AG04450 (cell line): ENCODE results near the gene DOP1B. TPM values are rescaled to one million over a fixed set of nuclear protein-coding genes. Genes with fewer than 3 reads are reported as not detected.

Source experiments
- CTCF ChIA-PET: fragments of 300-600, 350-600 bp; formaldehyde crosslinking; extraction: SDS; loops from one replicate; lab custom pipeline; 2022; ENCODE audit warnings: antibody characterized with exemption, inconsistent platforms; lab: Charles Lee
- POLR2A ChIA-PET: fragments of 350-600 bp; formaldehyde crosslinking; extraction: SDS; loops from one replicate; lab custom pipeline; 2021; ENCODE audit warnings: antibody characterized with exemption, inconsistent platforms; lab: Yijun Ruan, JAX
- DNase-seq: peaks from one replicate; pipeline ENCODE4 v3.0.0-alpha.2; 2011; ENCODE audit warnings: low read depth, low spot score
- H3K27ac ChIP-seq: one replicate; pipeline ENCODE4 v1.5.1; 2012; ENCODE audit warnings: low read depth, low read length, control low read depth
- H3K27me3 ChIP-seq: one replicate; pipeline ENCODE4 v1.6.0; 2012; ENCODE audit warnings: low read length; ENCODE audit not compliant: control insufficient read depth, insufficient read depth
- H3K4me3 ChIP-seq: 2 replicates; pipeline ENCODE4 v1.5.1; 2011; ENCODE audit warnings: mild to moderate bottlenecking, low read depth, low read length, control low read depth
- H3K9me3 ChIP-seq: 2 replicates; pipeline ENCODE4 v1.5.1; 2012; ENCODE audit warnings: low read length; ENCODE audit not compliant: control insufficient read depth, insufficient read depth
- polyA minus RNA-seq: library from RNA; depleted of rRNA, polyadenylated mRNA; stranded (reverse); fragments of >200 nt; gene quantifications from 2 replicates; pipeline ENCODE4 v1.2.3, GENCODE V29; 2011; rRNA and poly(A)+ RNA removed
- polyA plus RNA-seq: library from polyadenylated mRNA; depleted of rRNA; stranded (reverse); fragments of >200 nt; gene quantifications from 2 replicates; pipeline ENCODE4 v1.2.3, GENCODE V29; 2011; rRNA removed
- TF ChIP-seq, protein P1 (sequence below): IDR thresholded peaks from 2 replicates; pipeline ENCODE4 v1.5.1; 2011; ENCODE audit warnings: low read depth, low read length, control low read depth, inconsistent platforms

The DOP1B gene, protein sequence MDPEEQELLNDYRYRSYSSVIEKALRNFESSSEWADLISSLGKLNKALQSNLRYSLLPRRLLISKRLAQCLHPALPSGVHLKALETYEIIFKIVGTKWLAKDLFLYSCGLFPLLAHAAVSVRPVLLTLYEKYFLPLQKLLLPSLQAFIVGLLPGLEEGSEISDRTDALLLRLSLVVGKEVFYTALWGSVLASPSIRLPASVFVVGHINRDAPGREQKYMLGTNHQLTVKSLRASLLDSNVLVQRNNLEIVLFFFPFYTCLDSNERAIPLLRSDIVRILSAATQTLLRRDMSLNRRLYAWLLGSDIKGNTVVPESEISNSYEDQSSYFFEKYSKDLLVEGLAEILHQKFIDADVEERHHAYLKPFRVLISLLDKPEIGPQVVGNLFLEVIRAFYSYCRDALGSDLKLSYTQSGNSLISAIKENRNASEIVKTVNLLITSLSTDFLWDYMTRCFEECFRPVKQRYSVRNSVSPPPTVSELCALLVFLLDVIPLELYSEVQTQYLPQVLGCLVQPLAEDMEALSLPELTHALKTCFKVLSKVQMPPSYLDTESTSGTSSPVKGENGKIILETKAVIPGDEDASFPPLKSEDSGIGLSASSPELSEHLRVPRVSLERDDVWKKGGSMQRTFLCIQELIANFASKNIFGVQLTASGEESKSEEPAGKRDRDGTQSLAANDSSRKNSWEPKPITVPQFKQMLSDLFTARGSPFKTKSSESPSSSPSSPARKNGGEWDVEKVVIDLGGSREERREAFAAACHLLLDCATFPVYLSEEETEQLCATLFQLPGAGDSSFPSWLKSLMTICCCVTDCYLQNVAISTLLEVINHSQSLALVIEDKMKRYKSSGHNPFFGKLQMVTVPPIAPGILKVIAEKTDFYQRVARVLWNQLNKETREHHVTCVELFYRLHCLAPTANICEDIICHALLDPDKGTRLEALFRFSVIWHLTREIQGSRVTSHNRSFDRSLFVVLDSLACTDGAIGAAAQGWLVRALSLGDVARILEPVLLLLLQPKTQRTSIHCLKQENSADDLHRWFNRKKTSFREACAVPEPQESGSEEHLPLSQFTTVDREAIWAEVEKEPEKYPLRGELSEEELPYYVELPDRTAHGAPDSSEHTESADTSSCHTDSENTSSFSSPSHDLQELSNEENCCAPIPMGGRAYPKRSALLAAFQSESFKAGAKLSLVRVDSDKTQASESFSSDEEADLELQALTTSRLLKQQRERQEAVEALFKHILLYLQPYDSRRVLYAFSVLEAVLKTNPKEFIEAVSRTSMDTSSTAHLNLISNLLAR (N-terminal part only)
- 7.3 and 8.9 TPM in 2 replicates for polyA plus RNA-seq
- 11.9 and 12.9 TPM in 2 replicates for polyA minus RNA-seq

DNA sequence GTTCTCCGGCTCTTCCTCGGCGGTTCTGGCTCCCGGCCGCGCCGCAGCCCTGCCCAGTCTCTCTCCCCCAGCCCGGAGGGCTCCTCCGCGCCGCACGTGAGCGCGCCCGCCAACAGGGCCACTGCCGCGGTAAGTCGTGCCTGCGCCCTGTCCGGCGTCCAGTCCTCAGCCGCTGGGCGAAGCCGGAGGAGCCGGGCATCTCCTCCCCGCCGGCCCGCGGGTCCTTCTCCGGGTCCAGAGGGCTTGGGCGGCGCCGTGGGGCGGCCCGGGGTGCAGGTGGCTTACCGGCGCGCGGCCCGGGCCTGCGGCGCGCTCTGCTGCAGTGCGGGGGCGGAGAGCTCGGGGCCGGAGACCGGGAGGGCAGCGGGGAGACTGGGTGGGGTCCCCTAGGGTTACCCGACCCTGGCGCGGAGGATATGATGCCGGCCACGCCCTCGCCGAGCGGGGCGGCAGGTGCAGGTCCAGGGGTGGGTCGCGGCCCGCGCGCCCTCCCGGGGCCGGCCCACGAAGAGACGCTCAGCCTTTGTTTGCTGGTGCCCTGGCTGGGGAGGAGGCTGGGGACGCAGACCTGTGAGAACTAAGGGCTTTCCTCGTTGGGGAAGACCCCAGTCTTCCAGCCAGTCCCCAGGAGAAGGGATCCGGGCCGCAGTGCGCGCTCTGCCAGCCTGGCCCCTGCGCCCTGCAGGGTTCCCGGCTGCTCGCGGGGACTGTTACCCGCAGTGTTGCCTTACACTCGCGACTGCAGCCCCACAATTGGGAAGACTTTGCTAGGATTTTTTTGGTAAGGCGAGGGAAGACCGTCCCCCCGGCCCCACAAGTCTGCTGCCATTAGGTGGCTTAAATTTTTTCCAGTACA is at the start of gene DOP1B:
Gene DOP1B (plus strand): TSS at position 10 of the 856 bp plus-strand sequence. CDS start 7,910 bp downstream, outside the sequence.
- Histone ChIP-seq H3K27ac (no peak within 1 kb of the TSS), H3K4me3 (peak within 1 kb of the TSS; percentile 81), H3K9me3 (no peaks in the 10 kb centered on the region; the same call in 1 of the 2 replicates), H3K27me3 (no peaks in the 10 kb centered on the region)
- TF ChIP-seq, protein P1, sequence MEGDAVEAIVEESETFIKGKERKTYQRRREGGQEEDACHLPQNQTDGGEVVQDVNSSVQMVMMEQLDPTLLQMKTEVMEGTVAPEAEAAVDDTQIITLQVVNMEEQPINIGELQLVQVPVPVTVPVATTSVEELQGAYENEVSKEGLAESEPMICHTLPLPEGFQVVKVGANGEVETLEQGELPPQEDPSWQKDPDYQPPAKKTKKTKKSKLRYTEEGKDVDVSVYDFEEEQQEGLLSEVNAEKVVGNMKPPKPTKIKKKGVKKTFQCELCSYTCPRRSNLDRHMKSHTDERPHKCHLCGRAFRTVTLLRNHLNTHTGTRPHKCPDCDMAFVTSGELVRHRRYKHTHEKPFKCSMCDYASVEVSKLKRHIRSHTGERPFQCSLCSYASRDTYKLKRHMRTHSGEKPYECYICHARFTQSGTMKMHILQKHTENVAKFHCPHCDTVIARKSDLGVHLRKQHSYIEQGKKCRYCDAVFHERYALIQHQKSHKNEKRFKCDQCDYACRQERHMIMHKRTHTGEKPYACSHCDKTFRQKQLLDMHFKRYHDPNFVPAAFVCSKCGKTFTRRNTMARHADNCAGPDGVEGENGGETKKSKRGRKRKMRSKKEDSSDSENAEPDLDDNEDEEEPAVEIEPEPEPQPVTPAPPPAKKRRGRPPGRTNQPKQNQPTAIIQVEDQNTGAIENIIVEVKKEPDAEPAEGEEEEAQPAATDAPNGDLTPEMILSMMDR: no peak
- ChIA-PET CTCF (no interaction called here), POLR2A (no interaction called here)
- DNase-seq: no peak

DNA sequence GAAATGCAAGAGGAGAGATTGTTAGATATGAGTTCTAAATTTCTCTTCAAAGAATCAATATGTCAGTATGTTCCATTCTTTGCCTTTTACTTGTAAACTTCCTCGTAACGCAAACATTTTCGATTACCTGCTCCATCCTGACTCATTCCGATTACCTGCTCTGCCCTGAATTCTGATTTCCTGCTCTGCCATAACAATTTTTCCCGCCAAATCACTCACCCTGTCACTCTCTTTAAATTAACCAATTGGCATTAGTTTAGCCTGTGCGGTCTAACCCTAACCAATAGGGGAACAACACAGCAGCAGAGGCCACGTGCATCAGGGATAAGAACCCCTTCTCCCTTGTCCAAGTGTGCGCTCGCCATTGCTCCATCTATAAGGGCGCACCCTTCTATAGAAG is 46.8 kb upstream of the DOP1B start:
- POLR2A ChIA-PET: no interaction called here
- TF ChIP-seq, protein P1: no peak
- DNase-seq: no peak
- Histone ChIP-seq H3K27ac (no peak overlapping the region), H3K4me3 (no peak overlapping the region), H3K9me3 (no peaks in the 10 kb centered on the region), H3K27me3 (peaks cover 16% of the 10 kb centered on the region)
- CTCF ChIA-PET: no interaction called here

DNA sequence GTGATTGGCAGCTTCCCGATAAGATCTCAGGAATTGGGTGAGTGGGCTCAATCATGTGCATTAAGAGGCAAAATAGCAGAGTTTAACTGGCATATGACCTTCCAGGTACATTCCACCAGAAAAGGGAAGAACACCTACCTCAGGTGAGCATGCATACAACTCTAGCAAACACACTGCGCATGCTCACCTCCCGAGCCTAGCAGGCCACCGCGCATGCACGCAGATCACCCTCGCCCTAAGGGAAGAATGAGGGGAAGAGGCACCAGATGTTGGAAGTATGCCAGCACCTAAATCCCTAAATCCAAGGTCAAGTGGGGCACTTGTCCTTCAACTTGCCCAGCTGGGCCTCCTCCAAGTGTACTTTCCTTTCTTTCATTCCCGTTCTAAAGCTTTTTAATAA is 45.4 kb upstream of the DOP1B start:
- H3K9me3 ChIP-seq: no peaks in the 10 kb centered on the region
- H3K4me3 ChIP-seq: no peak overlapping the region
- H3K27me3 ChIP-seq: peaks cover 14% of the 10 kb centered on the region
- ChIA-PET CTCF (interaction anchor here (1.4 kb wide), 1 partner anchor 17 kb away, joined by 3 read pairs; no protein-coding TSS in a partner anchor), POLR2A (no interaction called here)
- no peak for DNase-seq
- no peak overlapping the region for H3K27ac ChIP-seq
- TF ChIP-seq, protein P1: no peak

DNA sequence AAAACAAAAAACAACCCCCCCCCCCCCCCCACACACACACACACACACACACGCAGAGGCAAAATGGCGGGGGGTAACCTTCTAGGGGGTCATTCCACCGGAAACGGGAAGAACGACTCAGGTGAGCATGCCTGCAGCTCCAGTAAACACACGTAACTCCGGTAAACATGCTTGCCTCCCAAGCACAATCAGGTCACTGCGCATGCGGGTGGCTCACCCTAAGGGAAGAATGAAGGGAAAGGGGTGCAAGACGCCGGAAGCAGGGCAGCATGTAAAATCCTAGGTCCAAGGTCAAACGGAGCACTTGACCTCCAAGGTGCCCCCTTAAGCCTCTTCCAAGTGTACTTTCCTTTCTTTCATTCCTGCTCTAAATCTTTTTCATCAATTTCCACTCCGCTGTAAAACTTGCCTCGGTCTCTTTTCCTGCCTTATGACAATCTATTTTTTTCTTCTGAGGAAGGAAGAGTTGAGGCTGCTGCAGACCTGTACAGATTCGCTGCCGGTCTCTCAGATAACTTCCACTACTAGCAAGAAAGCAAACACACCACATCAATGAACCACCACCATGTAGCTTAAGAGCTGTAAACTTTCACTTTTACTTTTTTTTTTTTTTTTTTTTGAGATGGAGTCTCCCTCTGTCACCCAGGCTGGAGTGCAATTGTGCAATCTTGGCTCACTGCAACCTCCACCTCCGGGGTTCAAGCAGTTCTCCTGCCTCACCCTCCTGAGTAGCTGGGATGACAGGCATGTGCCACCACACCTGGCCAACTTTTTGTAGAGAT is 42.8 kb upstream of the DOP1B start:
- Histone ChIP-seq H3K4me3 (no peak overlapping the region), H3K27me3 (peaks cover 2% of the 10 kb centered on the region), H3K9me3 (peaks cover 4% of the 10 kb centered on the region; the same call in 1 of the 2 replicates), H3K27ac (no peak overlapping the region)
- ChIA-PET CTCF (interaction anchor here (0.6 to 1.7 kb wide), 14 partner anchors 9 to 237 kb away, joined by 3 to 16 read pairs (median 4); partner anchors contain the start of gene CBR1), POLR2A (interaction anchor here (2.0 kb wide), 1 partner anchor 54 kb away, joined by 6 read pairs; no protein-coding TSS in a partner anchor)
- TF ChIP-seq, protein P1: no peak
- no peak for DNase-seq
